ENCODE data around the gene VCX. TPM values are rescaled to one million over a fixed set of nuclear protein-coding genes. Genes with fewer than 3 reads are reported as not detected.

VCX gene
- not detected in 2 replicates for total RNA-seq

GRCh38 chrX:7842871-7843270, at the start of gene VCX:
Gene VCX, plus strand, starts transcription at chrX:7843171. Its CDS starts 33 bp downstream, at chrX:7843204.

Other genes with a start within 250 kb of the VCX start
- 7.8 and 10.1 TPM in 2 replicates for gene PNPLA4, start 84.2 kb downstream of the VCX start, total RNA-seq

Measured in hair follicle dermal papilla cell (primary cell).